HG02798 (cell line): ENCODE data around the gene PTPRQ.

Experiments
- ATAC-seq: cut with Tn5 transposase; IDR thresholded peaks from one replicate; pipeline ENCODE4 v1.9.1; 2021; ENCODE audit warnings: mild to moderate bottlenecking; ENCODE audit not compliant: unreplicated experiment, poor library complexity

PTPRQ gene

GRCh38 chr12:80556566-80556965 lies 112.5 kb downstream of the PTPRQ start:
- ATAC-seq, result no peak

GRCh38 chr12:80559766-80560165 lies 115.7 kb downstream of the PTPRQ start:
- ATAC-seq, result no peak

- no peak for ATAC-seq
These were observed 121.2 kb downstream of the PTPRQ start for GRCh38 chr12:80565271-80565670.

- ATAC-seq, result no peak
These were observed 123.4 kb downstream of the PTPRQ start for GRCh38 chr12:80567401-80567800.

- ATAC-seq, result no peak
These were observed 132.8 kb downstream of the PTPRQ start for GRCh38 chr12:80576641-80577418.

- ATAC-seq, result no peak
These were observed 136.2 kb downstream of the PTPRQ start for GRCh38 chr12:80580254-80580653.

- no peak for ATAC-seq
These were observed 137.7 kb downstream of the PTPRQ start for GRCh38 chr12:80581783-80582182.

- peak; percentile 58 for ATAC-seq
These were observed 138.4 kb downstream of the PTPRQ start for GRCh38 chr12:80582431-80582830.

GRCh38 chr12:80589077-80589476 lies 145.0 kb downstream of the PTPRQ start:
- ATAC-seq, result no peak

- no peak for ATAC-seq
These were observed 146.1 kb downstream of the PTPRQ start for GRCh38 chr12:80590085-80590484.

- no peak for ATAC-seq
These were observed 149.7 kb downstream of the PTPRQ start for GRCh38 chr12:80593766-80594165.

GRCh38 chr12:80596509-80596908 lies 152.5 kb downstream of the PTPRQ start:
- ATAC-seq, result no peak

GRCh38 chr12:80598004-80598606 lies 154.1 kb downstream of the PTPRQ start:
- ATAC-seq, result peak; percentile 53

GRCh38 chr12:80602455-80602854 lies 158.4 kb downstream of the PTPRQ start:
- no peak for ATAC-seq

GRCh38 chr12:80607361-80608135 lies 163.5 kb downstream of the PTPRQ start:
- peak; percentile 44 for ATAC-seq

GRCh38 chr12:80617733-80618132 lies 173.7 kb downstream of the PTPRQ start:
- ATAC-seq, result no peak

GRCh38 chr12:80620281-80620680 lies 176.2 kb downstream of the PTPRQ start:
- ATAC-seq, result no peak

- ATAC-seq, result no peak
These were observed 178.2 kb downstream of the PTPRQ start for GRCh38 chr12:80622271-80622670.

GRCh38 chr12:80625051-80625450 lies 181.0 kb downstream of the PTPRQ start:
- no peak for ATAC-seq

- ATAC-seq, result no peak
These were observed 181.9 kb downstream of the PTPRQ start for GRCh38 chr12:80625901-80626300.

GRCh38 chr12:80627782-80628181 lies 183.7 kb downstream of the PTPRQ start:
- ATAC-seq, result no peak
